GM12878 (cell line): ENCODE data around the gene NPB. TPM values are rescaled to one million over a fixed set of nuclear protein-coding genes. Genes with fewer than 3 reads are reported as not detected.
A peak's percentile ranks its signal among the peaks of the same experiment; 100 is the strongest.

Experiments
- CREM ChIP-seq: IDR thresholded peaks from 2 replicates; pipeline ENCODE4 v1.6.1; 2014; ENCODE audit warnings: antibody characterized with exemption, low read depth
- HDAC6 ChIP-seq: fragments of 200-600 bp; sonication (generic); IDR thresholded peaks from one replicate; pipeline ENCODE4 v1.8.0; 2017; ENCODE audit warnings: antibody characterized with exemption; ENCODE audit not compliant: unreplicated experiment
- HSF1 ChIP-seq: fragments of 150-350 bp; IDR thresholded peaks from 2 replicates; pipeline ENCODE4 v1.6.1; 2014; ENCODE audit warnings: mild to moderate bottlenecking, low read depth, low read length
- MLLT1 ChIP-seq: fragments of 450-650 bp; IDR thresholded peaks from 2 replicates; pipeline ENCODE4 v1.6.1; 2016; ENCODE audit warnings: mild to moderate bottlenecking
- NFIC ChIP-seq: IDR thresholded peaks from 2 replicates; pipeline ENCODE4 v1.6.1; 2012; ENCODE audit warnings: low read depth, mild to moderate bottlenecking, inconsistent platforms, low read length, moderate library complexity
- POLR2A ChIP-seq: IDR thresholded peaks from 2 replicates; pipeline ENCODE4 v1.6.1; 2011; ENCODE audit warnings: low read depth, mild to moderate bottlenecking, low read length
- POU2F2 ChIP-seq: IDR thresholded peaks from 3 replicates; pipeline ENCODE4 v1.6.1; 2011; ENCODE audit warnings: low read depth, mild to moderate bottlenecking, low read length, borderline replicate concordance
- RB1 ChIP-seq: fragments of 450-650 bp; formaldehyde crosslinking; IDR thresholded peaks from 2 replicates; pipeline ENCODE4 v1.6.1; 2017; ENCODE audit warnings: mild to moderate bottlenecking, borderline replicate concordance
- SMAD1 ChIP-seq: fragments of 450-650 bp; IDR thresholded peaks from 2 replicates; pipeline ENCODE4 v1.6.1; 2018; ENCODE audit warnings: mild to moderate bottlenecking, low read depth; ENCODE audit not compliant: partially characterized antibody
- SREBF2 ChIP-seq: IDR thresholded peaks from 2 replicates; pipeline ENCODE4 v1.6.1; 2012; ENCODE audit warnings: mild to moderate bottlenecking, low read length
- STAT1 ChIP-seq: fragments of 450-650 bp; conservative IDR thresholded peaks from 2 replicates; pipeline ENCODE4 v1.6.1; 2014; ENCODE audit warnings: antibody characterized with exemption, mild to moderate bottlenecking
- SUZ12 ChIP-seq: fragments of 200-600 bp; sonication (generic); IDR thresholded peaks from one replicate; pipeline ENCODE4 v1.6.1; 2018; ENCODE audit warnings: antibody characterized with exemption, mild to moderate bottlenecking; ENCODE audit not compliant: unreplicated experiment
- TCF7 ChIP-seq: IDR thresholded peaks from 2 replicates; pipeline ENCODE4 v1.6.1; 2014; ENCODE audit warnings: antibody characterized with exemption, borderline replicate concordance
- ZBTB33 ChIP-seq: fragments of 450-650 bp; IDR thresholded peaks from 2 replicates; pipeline ENCODE4 v1.6.1; 2017; ENCODE audit warnings: mild to moderate bottlenecking
- ZNF687 ChIP-seq: fragments of 450-650 bp; IDR thresholded peaks from 2 replicates; pipeline ENCODE4 v1.6.1; 2017; ENCODE audit warnings: mild to moderate bottlenecking, moderate library complexity
- polyA plus RNA-seq, 11 experiments: library from polyadenylated mRNA; depleted of rRNA in 4 of 11; unstranded in 6 of 11; stranded (reverse) in 5 of 11; fragments of >200 nt; fragmentation: Nextera tagmentation in 4 of 11; fragmentation: Illumina TruSeq in 1 of 11; extraction: Ambion mirVana in 4 of 11; extraction: Trizol in 1 of 11; gene quantifications; 1 replicate in 1 of 11; 2 replicates in 10 of 11; pipeline versions ENCODE4 v1.2.1 to v1.2.3, GENCODE V29; 2011 to 2016; ENCODE audit warnings: inconsistent platforms in 2 of 11, missing spikeins in 2 of 11, low read depth in 1 of 11
- total RNA-seq, 4 experiments: library from RNA; depleted of rRNA in 3 of 4; stranded (reverse); fragments of >200 nt in 3 of 4; fragmentation: Illumina TruSeq in 1 of 4; extraction: Trizol in 1 of 4; gene quantifications; 2 replicates each; pipeline versions ENCODE4 v1.2.1 to v1.2.3, GENCODE V29; 2013 to 2021
- TF ChIP-seq, protein P1 (sequence below): IDR thresholded peaks from 2 replicates; pipeline ENCODE4 v1.6.1; 2011; ENCODE audit warnings: low read depth, mild to moderate bottlenecking, low read length, moderate library complexity, borderline replicate concordance; ENCODE audit errors: extremely low read depth
- TF ChIP-seq, protein P2 (sequence below): fragments of 450-650 bp; formaldehyde crosslinking; IDR thresholded peaks from 2 replicates; pipeline ENCODE4 v1.4.0; 2022; ENCODE audit warnings: mild to moderate bottlenecking, moderate library complexity

NPB gene
- total and polyA plus RNA-seq, 10 of the 15 experiments (the other 5 are each of a cell fraction or from before 2014, with no cell fraction given), result 0.03 to 0.40 (median 0.15) TPM; not detected in 2

DNA sequence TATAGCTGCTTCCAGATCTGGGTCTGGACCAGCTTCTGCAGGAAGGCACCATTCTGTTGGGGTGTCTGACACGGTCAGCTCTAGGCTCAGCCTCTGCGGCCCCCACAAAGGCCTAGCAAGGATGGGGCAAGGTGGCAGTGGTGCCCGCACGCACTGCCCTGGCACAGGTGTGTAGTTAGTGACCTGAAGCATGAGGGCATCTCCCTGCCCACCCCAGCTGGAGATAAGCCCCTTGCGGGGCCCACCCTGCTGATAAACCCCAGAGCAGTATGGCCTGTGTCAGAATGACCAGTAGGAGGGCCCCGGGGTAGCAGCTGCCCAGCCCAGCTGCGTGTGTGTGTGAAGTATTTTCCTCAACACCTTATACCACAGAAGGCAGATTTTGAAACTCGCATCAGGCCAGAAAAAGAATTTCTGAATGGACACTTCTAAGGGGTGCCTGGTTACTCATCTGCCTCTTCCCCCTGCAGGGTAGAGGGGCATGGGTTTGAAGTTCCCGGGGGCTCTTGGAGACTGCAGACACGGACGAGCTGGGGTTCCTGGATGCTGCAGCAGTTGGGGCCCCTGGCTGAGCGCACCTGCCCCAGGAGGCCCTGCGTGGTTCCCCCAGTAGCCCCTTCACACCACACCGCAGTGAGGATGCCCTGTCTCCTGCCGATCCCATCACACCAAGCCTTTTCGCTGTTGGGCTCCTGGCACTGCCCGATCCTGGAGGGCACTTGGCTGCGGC lies 35.4 kb upstream of the NPB start (continued):
- no peak for TF ChIP-seq HDAC6
- TF ChIP-seq, protein P1, sequence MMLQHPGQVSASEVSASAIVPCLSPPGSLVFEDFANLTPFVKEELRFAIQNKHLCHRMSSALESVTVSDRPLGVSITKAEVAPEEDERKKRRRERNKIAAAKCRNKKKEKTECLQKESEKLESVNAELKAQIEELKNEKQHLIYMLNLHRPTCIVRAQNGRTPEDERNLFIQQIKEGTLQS, result no peak
- 0 out of 2 replicates have a peak, but pooled peaks have one; percentile 15 for TF ChIP-seq NFIC
- no peak for TF ChIP-seq MLLT1
- 0 out of 2 replicates have a peak, but pooled peaks have one; percentile 12 for TF ChIP-seq CREM
- TF ChIP-seq TCF7, result no peak
- no peak for TF ChIP-seq SUZ12
- TF ChIP-seq SREBF2, result no peak
- TF ChIP-seq POLR2A, result peak; percentile 78
- TF ChIP-seq STAT1, result no peak
- no peak for TF ChIP-seq RB1
- peak; percentile 47; the same call in 2 of the 3 replicates for TF ChIP-seq POU2F2
- no peak for TF ChIP-seq ZBTB33
- no peak for TF ChIP-seq SMAD1
- 0 out of 2 replicates have a peak, but pooled peaks have one; percentile 34 for TF ChIP-seq ZNF687
- no peak for TF ChIP-seq HSF1
- TF ChIP-seq, protein P2, sequence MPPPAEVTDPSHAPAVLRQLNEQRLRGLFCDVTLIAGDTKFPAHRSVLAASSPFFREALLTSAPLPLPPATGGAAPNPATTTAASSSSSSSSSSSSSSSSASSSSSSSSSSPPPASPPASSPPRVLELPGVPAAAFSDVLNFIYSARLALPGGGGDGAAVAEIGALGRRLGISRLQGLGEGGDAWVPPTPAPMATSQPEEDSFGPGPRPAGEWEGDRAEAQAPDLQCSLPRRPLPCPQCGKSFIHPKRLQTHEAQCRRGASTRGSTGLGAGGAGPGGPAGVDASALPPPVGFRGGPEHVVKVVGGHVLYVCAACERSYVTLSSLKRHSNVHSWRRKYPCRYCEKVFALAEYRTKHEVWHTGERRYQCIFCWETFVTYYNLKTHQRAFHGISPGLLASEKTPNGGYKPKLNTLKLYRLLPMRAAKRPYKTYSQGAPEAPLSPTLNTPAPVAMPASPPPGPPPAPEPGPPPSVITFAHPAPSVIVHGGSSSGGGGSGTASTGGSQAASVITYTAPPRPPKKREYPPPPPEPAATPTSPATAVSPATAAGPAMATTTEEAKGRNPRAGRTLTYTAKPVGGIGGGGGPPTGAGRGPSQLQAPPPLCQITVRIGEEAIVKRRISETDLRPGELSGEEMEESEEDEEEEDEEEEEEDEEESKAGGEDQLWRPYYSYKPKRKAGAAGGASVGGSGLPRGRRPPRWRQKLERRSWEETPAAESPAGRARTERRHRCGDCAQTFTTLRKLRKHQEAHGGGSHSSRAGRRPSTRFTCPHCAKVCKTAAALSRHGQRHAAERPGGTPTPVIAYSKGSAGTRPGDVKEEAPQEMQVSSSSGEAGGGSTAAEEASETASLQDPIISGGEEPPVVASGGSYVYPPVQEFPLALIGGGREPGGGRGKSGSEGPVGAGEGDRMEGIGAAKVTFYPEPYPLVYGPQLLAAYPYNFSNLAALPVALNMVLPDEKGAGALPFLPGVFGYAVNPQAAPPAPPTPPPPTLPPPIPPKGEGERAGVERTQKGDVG (CRISPR knock-in tag), result no peak
